ENCODE results near the gene BCAR3.

Gene BCAR3

GRCh38 chr1:93614986-93615581 lies 66.6 kb downstream of the BCAR3 start:
- DNase-seq (ENCODE audit: low spot score), result peak; percentile 78

- DNase-seq (ENCODE audit: low spot score), result no peak
These were observed 67.1 kb downstream of the BCAR3 start for GRCh38 chr1:93614541-93614940.

- peak; percentile 56 for DNase-seq (ENCODE audit: low spot score)
These were observed 67.7 kb downstream of the BCAR3 start for GRCh38 chr1:93613898-93614297.

GRCh38 chr1:93612510-93612909 lies 69.1 kb downstream of the BCAR3 start:
- no peak for DNase-seq (ENCODE audit: low spot score)

- DNase-seq (ENCODE audit: low spot score), result no peak
These were observed 70.0 kb downstream of the BCAR3 start for GRCh38 chr1:93611668-93612067.

- no peak for DNase-seq (ENCODE audit: low spot score)
These were observed 72.1 kb downstream of the BCAR3 start for GRCh38 chr1:93609536-93609935.

GRCh38 chr1:93608187-93609109 lies 73.2 kb downstream of the BCAR3 start:
- DNase-seq (ENCODE audit: low spot score), result no peak

GRCh38 chr1:93607814-93608186 lies 73.8 kb downstream of the BCAR3 start:
- DNase-seq (ENCODE audit: low spot score), result no peak

- peak; percentile 91 for DNase-seq (ENCODE audit: low spot score)
These were observed 75.7 kb downstream of the BCAR3 start for GRCh38 chr1:93605812-93606512.

- DNase-seq (ENCODE audit: low spot score), result no peak
These were observed 76.5 kb downstream of the BCAR3 start for GRCh38 chr1:93605026-93605568.

- DNase-seq (ENCODE audit: low spot score), result no peak
These were observed 77.2 kb downstream of the BCAR3 start for GRCh38 chr1:93604411-93604810.

GRCh38 chr1:93603601-93604000 lies 78.0 kb downstream of the BCAR3 start:
- no peak for DNase-seq (ENCODE audit: low spot score)

- no peak for DNase-seq (ENCODE audit: low spot score)
These were observed 78.5 kb downstream of the BCAR3 start for GRCh38 chr1:93603106-93603505.

- DNase-seq (ENCODE audit: low spot score), result no peak
These were observed 79.5 kb downstream of the BCAR3 start for GRCh38 chr1:93602101-93602500.

GRCh38 chr1:93601686-93602085 lies 80.0 kb downstream of the BCAR3 start:
- DNase-seq (ENCODE audit: low spot score), result no peak

- no peak for DNase-seq (ENCODE audit: low spot score)
These were observed 81.0 kb downstream of the BCAR3 start for GRCh38 chr1:93600663-93601062.

- no peak for DNase-seq (ENCODE audit: low spot score)
These were observed 82.2 kb downstream of the BCAR3 start for GRCh38 chr1:93599479-93599878.

- DNase-seq (ENCODE audit: low spot score), result no peak
These were observed 82.7 kb downstream of the BCAR3 start for GRCh38 chr1:93598861-93599439.

- no peak for DNase-seq (ENCODE audit: low spot score)
These were observed 83.2 kb downstream of the BCAR3 start for GRCh38 chr1:93598396-93598795.

- no peak for DNase-seq (ENCODE audit: low spot score)
These were observed 83.9 kb downstream of the BCAR3 start for GRCh38 chr1:93597709-93598108.

GRCh38 chr1:93596329-93597089 lies 85.1 kb downstream of the BCAR3 start:
- DNase-seq (ENCODE audit: low spot score), result no peak

- no peak for DNase-seq (ENCODE audit: low spot score)
These were observed 85.9 kb downstream of the BCAR3 start for GRCh38 chr1:93595743-93596142.

Data from AG08395 (cell line).